HCT116 (cell line): ENCODE data around the gene ELMO2. TPM values are rescaled to one million over a fixed set of nuclear protein-coding genes. Genes with fewer than 3 reads are reported as not detected.
A peak's percentile ranks its signal among the peaks of the same experiment; 100 is the strongest.

ENCODE experiments used
- ATAC-seq: fragments of 200-7000 bp; cut with Tn5 transposase; 2 replicates; pipeline ENCODE4 v1.9.1; 2020; ENCODE audit warnings: mild to moderate bottlenecking, moderate library complexity
- BruUV-seq: library from RNA; stranded (reverse); fragments of 400-500 nt; replicated peaks from 2 replicates; lab custom pipeline; 2021; lab: Mats Ljungman, UMichigan
- CTCF ChIA-PET: fragments of 300-600 bp; sonication (Branson Sonifier 250); formaldehyde crosslinking; loops from one replicate; lab custom pipeline; 2021; ENCODE audit warnings: antibody characterized with exemption; lab: Charles Lee
- POLR2A ChIA-PET: fragments of 300-600, 350-600 bp; sonication (Branson Sonifier 250); formaldehyde crosslinking; loops from one replicate; lab custom pipeline; 2021; ENCODE audit warnings: antibody characterized with exemption; lab: Charles Lee
- RAD21 ChIA-PET, 2 experiments: fragments of 300-600 bp; sonication (Branson Sonifier 250); formaldehyde crosslinking; loops; one replicate each; lab custom pipeline; 2023; ENCODE audit warnings: low total read pairs in 2 of 2; ENCODE audit not compliant: uncharacterized antibody in 2 of 2, unreplicated experiment in 2 of 2, low non-redundant PET in 1 of 2; lab: Charles Lee
- DNase-seq: peaks from one replicate; pipeline ENCODE4 v3.0.0-alpha.2; 2010; ENCODE audit warnings: low read depth, low spot score
- H2AFZ ChIP-seq: fragments of 200-600 bp; shearing (Covaris generic), sonication (generic); 2 replicates; pipeline ENCODE4 v1.6.1; 2017; ENCODE audit warnings: low read depth, mixed run types, mixed read lengths, antibody characterized with exemption, low read length; ENCODE audit not compliant: poor library complexity, severe bottlenecking
- H3K27ac ChIP-seq: 2 replicates; pipeline ENCODE4 v1.5.1; 2012; ENCODE audit warnings: low read depth, low read length
- H3K27me3 ChIP-seq: fragments of 200-600 bp; sonication (generic); 2 replicates; pipeline ENCODE4 v1.6.1; 2016; ENCODE audit warnings: mixed run types, low read length, mixed read lengths; ENCODE audit not compliant: insufficient read depth
- H3K36me3 ChIP-seq, 2 experiments: fragments of 200-500 bp in 1 of 2; fragments of 200-600 bp in 1 of 2; sonication (Bioruptor generic) in 1 of 2; sonication (generic) in 1 of 2; 2 replicates each; pipeline versions ENCODE4 v1.5.1 to v1.6.1; 2014 to 2016; ENCODE audit warnings: low read length in 2 of 2, inconsistent platforms in 1 of 2, mixed read lengths in 1 of 2, mixed run types in 1 of 2; ENCODE audit not compliant: insufficient read depth in 2 of 2, control insufficient read depth in 1 of 2
- H3K4me1 ChIP-seq, 2 experiments: fragments of 200-600 bp in 1 of 2; sonication (generic) in 1 of 2; 2 replicates each; pipeline versions ENCODE4 v1.5.1 to v1.6.1; 2012 to 2017; ENCODE audit warnings: low read length in 2 of 2, inconsistent platforms in 1 of 2, mild to moderate bottlenecking in 1 of 2, mixed read lengths in 1 of 2, mixed run types in 1 of 2, moderate library complexity in 1 of 2; ENCODE audit not compliant: insufficient read depth in 2 of 2, control insufficient read depth in 1 of 2
- H3K4me2 ChIP-seq: fragments of 200-600 bp; sonication (generic); 2 replicates; pipeline ENCODE4 v1.6.1; 2017; ENCODE audit warnings: mixed run types, low read length, mixed read lengths
- H3K4me3 ChIP-seq, 2 experiments: fragments of 200-600 bp in 1 of 2; sonication (generic) in 1 of 2; replicated peaks in 1 of 2; 2 replicates each; pipeline ENCODE4 v1.5.1; 2011 to 2016; ENCODE audit warnings: low read length in 2 of 2, control low read depth in 1 of 2, low read depth in 1 of 2, mild to moderate bottlenecking in 1 of 2, mixed read lengths in 1 of 2, mixed run types in 1 of 2
- H3K79me2 ChIP-seq: fragments of 200-600 bp; sonication (generic); 2 replicates; pipeline ENCODE4 v1.6.1; 2017; ENCODE audit warnings: mild to moderate bottlenecking, mixed run types, low read length, moderate library complexity, mixed read lengths; ENCODE audit not compliant: insufficient read depth
- H3K9ac ChIP-seq: fragments of 200-600 bp; sonication (generic); 2 replicates; pipeline ENCODE4 v1.6.1; 2016; ENCODE audit warnings: low read length, mixed read lengths
- H3K9me2 ChIP-seq: fragments of 200-600 bp; sonication (generic), shearing (Covaris generic); 2 replicates; pipeline ENCODE4 v1.6.1; 2017; ENCODE audit warnings: mixed run types, mild to moderate bottlenecking, moderate library complexity; ENCODE audit not compliant: insufficient read depth
- H3K9me3 ChIP-seq, 2 experiments: fragments of 200-500 bp in 1 of 2; fragments of 200-600 bp in 1 of 2; sonication (Bioruptor generic) in 1 of 2; sonication (generic) in 1 of 2; 2 replicates each; pipeline ENCODE4 v1.6.1; 2014 to 2017; ENCODE audit warnings: low read length in 2 of 2, mixed read lengths in 2 of 2, inconsistent platforms in 1 of 2, low read depth in 1 of 2, mild to moderate bottlenecking in 1 of 2, mixed run types in 1 of 2, moderate library complexity in 1 of 2; ENCODE audit not compliant: control insufficient read depth in 1 of 2, insufficient read depth in 1 of 2
- H4K20me1 ChIP-seq: fragments of 200-600 bp; sonication (generic), shearing (Covaris generic); 2 replicates; pipeline ENCODE4 v1.6.1; 2017; ENCODE audit warnings: mixed run types, mild to moderate bottlenecking, moderate library complexity; ENCODE audit not compliant: insufficient read depth
- CBX3 ChIP-seq: IDR thresholded peaks from 2 replicates; pipeline ENCODE4 v1.6.1; 2012; ENCODE audit warnings: low read depth
- CEBPB ChIP-seq: IDR thresholded peaks from 2 replicates; pipeline ENCODE4 v1.6.1; 2012; ENCODE audit warnings: low read depth
- EGR1 ChIP-seq: IDR thresholded peaks from 2 replicates; pipeline ENCODE4 v1.6.1; 2012; ENCODE audit warnings: low read depth
- ELF1 ChIP-seq: IDR thresholded peaks from 2 replicates; pipeline ENCODE4 v1.6.1; 2012; ENCODE audit warnings: low read depth, borderline replicate concordance
- EZH2 ChIP-seq: fragments of 200-600 bp; sonication (generic); IDR thresholded peaks from 2 replicates; pipeline ENCODE4 v1.6.1; 2017; ENCODE audit warnings: antibody characterized with exemption, mixed run types
- FOSL1 ChIP-seq: IDR thresholded peaks from 2 replicates; pipeline ENCODE4 v1.6.1; 2012; ENCODE audit warnings: low read depth
- JUND ChIP-seq: IDR thresholded peaks from 2 replicates; pipeline ENCODE4 v1.6.1; 2012
- POLR2A ChIP-seq: IDR thresholded peaks from 2 replicates; pipeline ENCODE4 v1.7.0; 2011; ENCODE audit warnings: borderline replicate concordance; ENCODE audit not compliant: insufficient read depth, insufficient read length; ENCODE audit errors: extremely low read depth
- POLR2AphosphoS5 ChIP-seq: IDR thresholded peaks from 2 replicates; pipeline ENCODE4 v1.6.1; 2011; ENCODE audit warnings: mild to moderate bottlenecking, low read depth, low read length, moderate library complexity
- SP1 ChIP-seq: IDR thresholded peaks from 2 replicates; pipeline ENCODE4 v1.6.1; 2012; ENCODE audit warnings: low read depth
- SRF ChIP-seq: IDR thresholded peaks from 2 replicates; pipeline ENCODE4 v1.6.1; 2012; ENCODE audit warnings: low read depth
- TCF7L2 ChIP-seq: IDR thresholded peaks from 2 replicates; pipeline ENCODE4 v1.7.0; 2011; ENCODE audit warnings: borderline replicate concordance, inconsistent platforms; ENCODE audit not compliant: insufficient read depth, insufficient read length; ENCODE audit errors: extremely low read depth
- YY1 ChIP-seq: IDR thresholded peaks from 2 replicates; pipeline ENCODE4 v1.6.1; 2011; ENCODE audit warnings: low read length, low read depth, moderate library complexity, mild to moderate bottlenecking; ENCODE audit not compliant: insufficient replicate concordance; ENCODE audit errors: extremely low read depth
- ZFX ChIP-seq: fragments of 450-650 bp; IDR thresholded peaks from 2 replicates; pipeline ENCODE4 v1.6.1; 2017
- ZNF274 ChIP-seq: fragments of 200-500 bp; sonication (Bioruptor generic); IDR thresholded peaks from 2 replicates; pipeline ENCODE4 v1.6.1; 2014; ENCODE audit warnings: mild to moderate bottlenecking, low read depth, low read length, inconsistent platforms
- intact Hi-C: fragments of 100-400 bp; cut with micrococcal nuclease; formaldehyde crosslinking; loops from 2 replicates; pipeline ENCODE4 v1.10.0; 2022
- total RNA-seq: library from RNA; stranded (reverse); gene quantifications from one replicate; pipeline ENCODE4 v1.2.1, GENCODE V29; 2021; ENCODE audit not compliant: unreplicated experiment
- TF ChIP-seq, protein P1 (sequence below): IDR thresholded peaks from 2 replicates; pipeline ENCODE4 v1.6.1; 2012

Gene ELMO2
- total RNA-seq, 1 experiment from 2014 or later: 22.9 TPM

DNA sequence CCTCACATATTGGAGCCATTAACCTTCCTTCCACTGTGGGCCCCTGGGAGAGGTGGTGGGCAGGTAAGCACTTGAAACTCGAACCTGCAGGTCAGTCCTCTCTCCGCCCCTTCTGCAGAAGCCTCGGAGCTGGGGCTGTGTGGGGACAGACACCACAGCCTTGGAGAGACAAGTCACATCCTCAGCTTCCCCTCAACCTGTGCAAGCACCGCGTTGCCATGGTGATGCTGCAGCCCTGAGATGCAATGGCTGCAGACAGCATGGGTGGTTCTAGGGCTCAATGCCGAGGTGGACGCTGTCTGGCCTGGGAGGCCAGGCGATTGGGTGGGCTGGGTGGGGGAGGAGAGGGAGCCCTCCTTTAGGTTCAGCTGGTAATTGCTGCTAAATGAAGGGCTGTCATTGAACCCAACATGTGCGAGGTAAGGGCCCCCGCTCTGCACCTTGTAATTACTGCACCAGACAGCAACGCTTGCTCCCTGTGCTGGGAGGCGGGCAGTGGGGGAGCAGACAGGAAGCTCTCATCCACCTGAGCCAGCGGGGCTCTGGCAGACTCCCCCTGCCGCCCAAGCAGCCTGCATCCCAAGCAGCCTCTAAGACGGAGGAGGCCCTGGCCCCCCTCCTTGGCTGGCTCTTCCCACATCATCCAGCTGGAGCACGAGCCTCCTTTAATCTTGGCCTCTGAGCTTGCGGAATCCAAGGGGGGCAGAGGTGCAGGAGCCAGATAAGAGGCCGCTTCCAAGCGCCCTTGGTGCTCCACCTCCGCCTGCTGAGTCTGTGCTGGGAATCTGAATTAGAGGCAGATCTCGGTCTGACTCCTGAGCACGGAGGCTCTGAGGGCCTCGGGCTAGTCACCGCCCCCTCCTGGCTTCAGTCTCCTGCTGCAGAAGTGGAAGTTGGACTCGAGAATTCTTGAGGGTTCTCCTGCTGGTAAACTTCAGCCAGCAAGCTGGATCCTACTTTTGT lies 58.3 kb downstream of the ELMO2 start:
- Histone ChIP-seq H3K36me3 (peaks cover 0 to 9% of the 10 kb centered on the region in 2 experiments; a peak in 1 of 4 replicates), H2AFZ (no peak overlapping the region), H3K4me1 (0 out of 4 replicates have a peak, but pooled peaks cover 0 to 3% of the 10 kb centered on the region in 2 experiments), H3K9me3 (no peaks in the 10 kb centered on the region), H3K4me3 (no peak overlapping the region), H3K9ac (no peak overlapping the region), H4K20me1 (no peaks in the 10 kb centered on the region), H3K9me2 (no peaks in the 10 kb centered on the region), H3K79me2 (no peaks in the 10 kb centered on the region), H3K4me2 (no peak overlapping the region), H3K27ac (no peak overlapping the region), H3K27me3 (no peaks in the 10 kb centered on the region)
- ChIA-PET POLR2A (no interaction called here), CTCF (interaction anchor here (0.9 to 2.3 kb wide), 15 partner anchors 10 to 377 kb away, joined by 3 to 9 read pairs (median 4); partner anchors contain the start of gene CDH22), RAD21 (interaction anchor here (0.8 to 1.2 kb wide), 7 partner anchors 41 to 325 kb away, joined by 3 to 7 read pairs (median 4); no protein-coding TSS in a partner anchor)
- intact Hi-C loops: no loop called here
- ATAC-seq: peak; percentile 30
- DNase-seq: no peak
- no TSS peak for BruUV-seq
- TF ChIP-seq ZNF274 (no peak), FOSL1 (no peak), CBX3 (no peak), POLR2AphosphoS5 (no peak), SP1 (no peak), EGR1 (no peak), TCF7L2 (no peak), SRF (no peak), POLR2A (no peak), CEBPB (no peak), EZH2 (no peak), ZFX (no peak), JUND (no peak), ELF1 (no peak), YY1 (no peak)
- TF ChIP-seq, protein P1, sequence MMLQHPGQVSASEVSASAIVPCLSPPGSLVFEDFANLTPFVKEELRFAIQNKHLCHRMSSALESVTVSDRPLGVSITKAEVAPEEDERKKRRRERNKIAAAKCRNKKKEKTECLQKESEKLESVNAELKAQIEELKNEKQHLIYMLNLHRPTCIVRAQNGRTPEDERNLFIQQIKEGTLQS: no peak
